ENCODE measurements around the gene PKP2. TPM values are rescaled to one million over a fixed set of nuclear protein-coding genes. Genes with fewer than 3 reads are reported as not detected.

Gene PKP2
- total RNA-seq, 1 experiment from 2014 or later: 18.4 TPM

GRCh38 chr12:32837974-32838373 lies 58.6 kb downstream of the PKP2 start:
- TF ChIP-seq, protein P1, sequence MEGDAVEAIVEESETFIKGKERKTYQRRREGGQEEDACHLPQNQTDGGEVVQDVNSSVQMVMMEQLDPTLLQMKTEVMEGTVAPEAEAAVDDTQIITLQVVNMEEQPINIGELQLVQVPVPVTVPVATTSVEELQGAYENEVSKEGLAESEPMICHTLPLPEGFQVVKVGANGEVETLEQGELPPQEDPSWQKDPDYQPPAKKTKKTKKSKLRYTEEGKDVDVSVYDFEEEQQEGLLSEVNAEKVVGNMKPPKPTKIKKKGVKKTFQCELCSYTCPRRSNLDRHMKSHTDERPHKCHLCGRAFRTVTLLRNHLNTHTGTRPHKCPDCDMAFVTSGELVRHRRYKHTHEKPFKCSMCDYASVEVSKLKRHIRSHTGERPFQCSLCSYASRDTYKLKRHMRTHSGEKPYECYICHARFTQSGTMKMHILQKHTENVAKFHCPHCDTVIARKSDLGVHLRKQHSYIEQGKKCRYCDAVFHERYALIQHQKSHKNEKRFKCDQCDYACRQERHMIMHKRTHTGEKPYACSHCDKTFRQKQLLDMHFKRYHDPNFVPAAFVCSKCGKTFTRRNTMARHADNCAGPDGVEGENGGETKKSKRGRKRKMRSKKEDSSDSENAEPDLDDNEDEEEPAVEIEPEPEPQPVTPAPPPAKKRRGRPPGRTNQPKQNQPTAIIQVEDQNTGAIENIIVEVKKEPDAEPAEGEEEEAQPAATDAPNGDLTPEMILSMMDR (conservative IDR thresholded peaks at IDR 0.05): no peak
- no peak overlapping the region for H3K27ac Mint-ChIP-seq
- H3K9me3 Mint-ChIP-seq: no peaks in the 10 kb centered on the region
- H3K36me3 Mint-ChIP-seq (ENCODE audit: insufficient read depth in 1 of 3, low read depth in 3 of 3): peaks cover 0 to 26% (median 0%) of the 10 kb centered on the region in 3 experiments; a peak in 3 of 7 replicates
- no peak overlapping the region for H3K9ac ChIP-seq (ENCODE audit: extremely low read depth, insufficient read length, low read length)
- no peak overlapping the region for H2BK5ac ChIP-seq (ENCODE audit: insufficient read length, low read length)
- H3K4me1 Mint-ChIP-seq: peaks cover 25 to 29% of the 10 kb centered on the region in 2 experiments
- peaks cover 6% of the 10 kb centered on the region; the same call in 1 of the 2 replicates for H3K4me1 ChIP-seq (ENCODE audit: insufficient read depth, low read length)
- H4K20me1 ChIP-seq (ENCODE audit: control insufficient read depth, insufficient read depth, insufficient read length): no peaks in the 10 kb centered on the region
- H3K23ac ChIP-seq (ENCODE audit: insufficient read length, low read depth, low read length): no peak overlapping the region
- H2AK5ac ChIP-seq (ENCODE audit: insufficient read length, low read length): no peak overlapping the region
- no peak overlapping the region for H2BK15ac ChIP-seq (ENCODE audit: low read depth, low read length)
- H3K79me2 ChIP-seq (ENCODE audit: insufficient read depth, low read length): no peaks in the 10 kb centered on the region
- no peak overlapping the region for H3T11ph ChIP-seq (ENCODE audit: low read length)
- H3K4me3 Mint-ChIP-seq: no peak overlapping the region
- H2BK12ac ChIP-seq (ENCODE audit: insufficient read length, low read depth, low read length): no peak overlapping the region
- H4K91ac ChIP-seq (ENCODE audit: insufficient read length, low read depth, low read length): no peak overlapping the region
- no CpG with 5 or more reads among the region's 5 CpGs for WGBS (ENCODE audit: extremely low coverage, insufficient read length, low lambda C conversion rate)
- no peak for DNase-seq
- no peaks in the 10 kb centered on the region for H3K27me3 Mint-ChIP-seq (ENCODE audit: low read depth)
- H3K4me2 ChIP-seq (ENCODE audit: insufficient read depth, insufficient read length, low read length): no peak overlapping the region
- H3K27ac ChIP-seq (ENCODE audit: insufficient read length, low read depth, low read length): no peak overlapping the region
- H3K14ac ChIP-seq (ENCODE audit: insufficient read depth, low read length): no peak overlapping the region
- H4K5ac ChIP-seq (ENCODE audit: insufficient read length, low read depth, low read length): no peak overlapping the region
- no peak overlapping the region for H3K4ac ChIP-seq (ENCODE audit: low read depth, low read length)
- no peak overlapping the region for H2BK20ac ChIP-seq (ENCODE audit: low read depth, low read length, poor library complexity, severe bottlenecking)
- no peaks in the 10 kb centered on the region for H3K23me2 ChIP-seq (ENCODE audit: insufficient read length, low read depth, low read length, poor library complexity, severe bottlenecking)
- no peaks in the 10 kb centered on the region for H3K27me3 ChIP-seq (ENCODE audit: insufficient read depth, low read length)
- H2BK120ac ChIP-seq (ENCODE audit: low read depth, low read length, poor library complexity, severe bottlenecking): no peak overlapping the region
- H3K18ac ChIP-seq (ENCODE audit: insufficient read length, low read depth, low read length): no peak overlapping the region
- H4K8ac ChIP-seq (replicated peaks; ENCODE audit: insufficient read length, low read depth, low read length): no peak overlapping the region
- H2AFZ ChIP-seq (ENCODE audit: low read length): no peak overlapping the region
- H3K56ac ChIP-seq (ENCODE audit: insufficient read length, low read depth, low read length): no peak overlapping the region
- no peaks in the 10 kb centered on the region for H3K9me3 ChIP-seq (ENCODE audit: control insufficient read depth, low read depth, low read length)
- H3K79me1 ChIP-seq (ENCODE audit: insufficient read depth, low read depth, low read length, poor library complexity, severe bottlenecking): no peaks in the 10 kb centered on the region
